LNCaP clone FGC (cell line): Measurements from ENCODE around the gene DNTT.

Experiments used
- DNase-seq: peaks from one replicate; pipeline ENCODE4 v3.0.0-alpha.2; 2011; ENCODE audit warnings: low read depth
- H3K4me3 ChIP-seq: 2 replicates; pipeline ENCODE4 v1.5.1; 2011; ENCODE audit warnings: mild to moderate bottlenecking, low read depth, low read length, control low read depth
- CTCF ChIP-seq: IDR thresholded peaks from 2 replicates; pipeline ENCODE4 v1.5.1; 2012; ENCODE audit warnings: mild to moderate bottlenecking; ENCODE audit not compliant: control insufficient read depth, insufficient read depth; ENCODE audit errors: extremely low read depth

Gene DNTT

GRCh38 chr10:96352582-96352981 is 48.3 kb downstream of the DNTT start:
- peak; percentile 61 for DNase-seq
- no peak for TF ChIP-seq CTCF
- H3K4me3 ChIP-seq: no peak overlapping the region

GRCh38 chr10:96357038-96357620 is 52.9 kb downstream of the DNTT start:
- TF ChIP-seq CTCF: no peak
- DNase-seq: no peak

GRCh38 chr10:96358851-96359540 is 54.8 kb downstream of the DNTT start, which contains the start of gene OPALIN:
OPALIN (minus strand) TSS chr10:96359002; CDS start chr10:96358896, 106 bp downstream.
- DNase-seq: no peak
- TF ChIP-seq CTCF: no peak
- no peak within 1 kb of the TSS for H3K4me3 ChIP-seq

More at GRCh38 chr10:96357038-96357620, 52.9 kb downstream of the DNTT start:
- no peak overlapping the region for H3K4me3 ChIP-seq

- DNase-seq: no peak
- no peak for TF ChIP-seq CTCF
Measured at GRCh38 chr10:96359616-96360015, 55.4 kb downstream of the DNTT start.

GRCh38 chr10:96360331-96360730 is 56.1 kb downstream of the DNTT start:
- H3K4me3 ChIP-seq: no peak overlapping the region
- no peak for TF ChIP-seq CTCF
- DNase-seq: no peak

More at GRCh38 chr10:96359616-96360015, 55.4 kb downstream of the DNTT start:
- H3K4me3 ChIP-seq: no peak overlapping the region

- DNase-seq: no peak
- TF ChIP-seq CTCF: no peak
- H3K4me3 ChIP-seq: no peak overlapping the region
Measured at GRCh38 chr10:96360766-96361165, 56.5 kb downstream of the DNTT start.
